NCI-H526 (cell line): ENCODE measurements around the gene MGRN1.

ENCODE experiments used
- DNase-seq, 2 experiments: peaks; one replicate each; lab custom pipeline; 2025; lab: John Stamatoyannopoulos, UW

Gene MGRN1

GRCh38 chr16:4604401-4604800 lies 20.2 kb upstream of the MGRN1 start:
- DNase-seq = no peak

- no peak for DNase-seq
These were observed 18.3 kb upstream of the MGRN1 start for GRCh38 chr16:4606354-4606753.

- no peak for DNase-seq
These were observed 16.6 kb upstream of the MGRN1 start for GRCh38 chr16:4607841-4608703.

GRCh38 chr16:4608704-4608980 lies 16.0 kb upstream of the MGRN1 start:
- no peak for DNase-seq

- DNase-seq = no peak
These were observed 15.2 kb upstream of the MGRN1 start for GRCh38 chr16:4609200-4610010.

GRCh38 chr16:4610011-4611005 lies 14.3 kb upstream of the MGRN1 start:
- DNase-seq = no peak

GRCh38 chr16:4611337-4612021 lies 13.1 kb upstream of the MGRN1 start:
- no peak for DNase-seq

GRCh38 chr16:4612474-4612931 lies 12.1 kb upstream of the MGRN1 start:
- DNase-seq = no peak

GRCh38 chr16:4612977-4613635 lies 11.5 kb upstream of the MGRN1 start:
- DNase-seq = no peak

GRCh38 chr16:4613636-4614570 lies 10.7 kb upstream of the MGRN1 start:
- DNase-seq = peak in 1 of 2 experiments; percentile 30

GRCh38 chr16:4614571-4615383 lies 9.8 kb upstream of the MGRN1 start, which contains the start of gene UBALD1:
Gene UBALD1, minus strand, starts transcription at chr16:4614888. Its CDS starts 91 bp downstream, at chr16:4614797.
- peak; percentile 28 to 89 for DNase-seq

- DNase-seq = no peak
These were observed 9.1 kb upstream of the MGRN1 start for GRCh38 chr16:4615384-4616046.

GRCh38 chr16:4616047-4616811 lies 8.4 kb upstream of the MGRN1 start:
- peak; percentile 96 to 98 for DNase-seq

GRCh38 chr16:4617880-4618279 lies 6.7 kb upstream of the MGRN1 start:
- no peak for DNase-seq

GRCh38 chr16:4618645-4619418 lies 5.8 kb upstream of the MGRN1 start:
- DNase-seq = peak in 1 of 2 experiments; percentile 32

- no peak for DNase-seq
These were observed 1.0 kb upstream of the MGRN1 start for GRCh38 chr16:4623593-4623992.
